Upper lobe of right lung (tissue), 1 donor: ENCODE measurements around the gene PIPOX. TPM values are rescaled to one million over a fixed set of nuclear protein-coding genes. Genes with fewer than 3 reads are reported as not detected.
A peak's percentile ranks its signal among the peaks of the same experiment; 100 is the strongest.

Experiments
- ATAC-seq: fragments of 200-7000 bp; cut with Tn5 transposase; one replicate; pipeline ENCODE4 v1.9.1; 2020; ENCODE audit warnings: mild to moderate bottlenecking, moderate library complexity
- DNase-seq: peaks from one replicate; pipeline ENCODE4 v3.0.0-alpha.2; 2020
- H3K27ac ChIP-seq: fragments of 200-600 bp; one replicate; pipeline ENCODE4 v1.8.0; 2022
- H3K27me3 ChIP-seq: fragments of 200-600 bp; one replicate; pipeline ENCODE4 v1.8.0; 2022; ENCODE audit warnings: mild to moderate bottlenecking
- H3K36me3 ChIP-seq: fragments of 200-600 bp; one replicate; pipeline ENCODE4 v1.8.0; 2022
- H3K4me1 ChIP-seq: fragments of 200-600 bp; one replicate; pipeline ENCODE4 v1.8.0; 2022
- H3K4me3 ChIP-seq: fragments of 200-600 bp; one replicate; pipeline ENCODE4 v1.8.0; 2022; ENCODE audit warnings: mild to moderate bottlenecking
- H3K9me3 ChIP-seq: fragments of 200-600 bp; one replicate; pipeline ENCODE4 v1.8.0; 2022
- CTCF ChIP-seq: fragments of 200-600 bp; IDR thresholded peaks from one replicate; pipeline ENCODE4 v1.8.0; 2022; ENCODE audit warnings: antibody characterized with exemption
- intact Hi-C: fragments of 100-400 bp; cut with DNase I; formaldehyde crosslinking; loops from one replicate; pipeline ENCODE4 v1.11.0; 2022
- total RNA-seq: library from RNA; stranded (reverse); fragmentation: NEBNext Ultra II Directional; extraction: Animal tissue kit (Norgen Biotek cat#: 25700); gene quantifications from one replicate; pipeline ENCODE4 v1.2.1, GENCODE V29; 2021
- donor health status: DM: no; HTN: yes; CAD: no; lungs with severe emphysema.

PIPOX gene
- total RNA-seq, 1 donor from 2014 or later = 0.87 TPM

GRCh38 chr17:29021226-29021625, 21.7 kb upstream of the PIPOX start:
- no peak for TF ChIP-seq CTCF
- intact Hi-C loops = no loop called here
- Histone ChIP-seq H3K4me3 (no peak overlapping the region), H3K9me3 (no peaks in the 10 kb centered on the region), H3K27ac (no peak overlapping the region), H3K27me3 (peaks cover 61% of the 10 kb centered on the region), H3K4me1 (peaks cover 5% of the 10 kb centered on the region), H3K36me3 (no peaks in the 10 kb centered on the region)
- DNase-seq = no peak
- no peak for ATAC-seq

GRCh38 chr17:29022074-29022473, 20.9 kb upstream of the PIPOX start:
- TF ChIP-seq CTCF = no peak
- Histone ChIP-seq H3K9me3 (no peaks in the 10 kb centered on the region), H3K27ac (no peak overlapping the region), H3K4me3 (no peak overlapping the region), H3K36me3 (no peaks in the 10 kb centered on the region), H3K27me3 (peaks cover 55% of the 10 kb centered on the region), H3K4me1 (peaks cover 5% of the 10 kb centered on the region)
- intact Hi-C loops = no loop called here
- no peak for ATAC-seq
- DNase-seq = no peak

GRCh38 chr17:29024316-29024952, 18.5 kb upstream of the PIPOX start:
- DNase-seq = no peak
- intact Hi-C loops = no loop called here
- no peak for ATAC-seq
- H3K27me3 ChIP-seq = peaks cover 36% of the 10 kb centered on the region
- no peak for TF ChIP-seq CTCF
- H3K4me1 ChIP-seq = peaks cover 5% of the 10 kb centered on the region
- H3K9me3 ChIP-seq = no peaks in the 10 kb centered on the region
- no peak overlapping the region for H3K27ac ChIP-seq
- H3K36me3 ChIP-seq = no peaks in the 10 kb centered on the region
- no peak overlapping the region for H3K4me3 ChIP-seq

GRCh38 chr17:29031488-29031887, 11.5 kb upstream of the PIPOX start:
- no peak overlapping the region for H3K27ac ChIP-seq
- intact Hi-C loops = no loop called here
- no peak for TF ChIP-seq CTCF
- H3K9me3 ChIP-seq = peaks cover 7% of the 10 kb centered on the region
- H3K4me1 ChIP-seq = no peaks in the 10 kb centered on the region
- H3K4me3 ChIP-seq = no peak overlapping the region
- H3K27me3 ChIP-seq = peaks cover 6% of the 10 kb centered on the region
- ATAC-seq (peak; percentile 67), DNase-seq (no peak)
- no peaks in the 10 kb centered on the region for H3K36me3 ChIP-seq

- no peaks in the 10 kb centered on the region for H3K36me3 ChIP-seq
- ATAC-seq (no peak), DNase-seq (no peak)
- H3K27ac ChIP-seq = no peak overlapping the region
- peaks cover 7% of the 10 kb centered on the region for H3K9me3 ChIP-seq
- intact Hi-C loops = no loop called here
- peaks cover 6% of the 10 kb centered on the region for H3K27me3 ChIP-seq
- no peaks in the 10 kb centered on the region for H3K4me1 ChIP-seq
- TF ChIP-seq CTCF = no peak
- H3K4me3 ChIP-seq = no peak overlapping the region
Observed at GRCh38 chr17:29032013-29032856, 10.7 kb upstream of the PIPOX start.
